Gastroesophageal sphincter (tissue), 4 donors: ENCODE data around the gene DUOXA1. TPM values are rescaled to one million over a fixed set of nuclear protein-coding genes. Genes with fewer than 3 reads are reported as not detected.

ENCODE experiments used
- ATAC-seq: fragments of 150-250 bp; one replicate; pipeline ENCODE4 v1.9.1; 2016; ENCODE audit warnings: mild to moderate bottlenecking, moderate library complexity
- H3K27ac ChIP-seq, 4 donors: fragments of 200-600 bp; sonication (generic) in 3 of 4; 1 replicate in 3 of 4; 2 replicates in 1 of 4; pipeline ENCODE4 v1.5.1; 2016 to 2019
- H3K27me3 ChIP-seq: fragments of 200-600 bp; sonication (generic); one replicate; pipeline ENCODE4 v1.5.1; 2019
- H3K36me3 ChIP-seq, 2 donors: fragments of 200-600 bp; sonication (generic); one replicate each; pipeline ENCODE4 v1.5.1; 2019; ENCODE audit warnings: control low read depth in 1 of 2
- H3K4me1 ChIP-seq, 3 donors: fragments of 200-600 bp; sonication (generic); 1 replicate in 2 of 3; 2 replicates in 1 of 3; pipeline ENCODE4 v1.5.1; 2016 to 2019; ENCODE audit warnings: control low read depth in 2 of 3
- H3K4me3 ChIP-seq, 2 donors: fragments of 200-600 bp; sonication (generic); one replicate each; pipeline ENCODE4 v1.5.1; 2019; ENCODE audit warnings: mild to moderate bottlenecking in 1 of 2, moderate library complexity in 1 of 2
- H3K9me3 ChIP-seq, 3 donors: fragments of 200-600 bp; sonication (generic); one replicate each; pipeline ENCODE4 v1.5.1; 2017 to 2019; ENCODE audit warnings: control low read depth in 2 of 3
- EP300 ChIP-seq: sonication (generic); formaldehyde crosslinking; IDR thresholded peaks from one replicate; pipeline ENCODE4 v1.6.1; 2017; ENCODE audit warnings: antibody characterized with exemption, mild to moderate bottlenecking
- POLR2A ChIP-seq, 2 donors: fragments of 450-650 bp; IDR thresholded peaks; one replicate each; pipeline ENCODE4 v1.6.1; 2017; ENCODE audit warnings: antibody characterized with exemption in 2 of 2, mild to moderate bottlenecking in 2 of 2, moderate library complexity in 1 of 2
- POLR2AphosphoS5 ChIP-seq: sonication (generic); formaldehyde crosslinking; IDR thresholded peaks from one replicate; pipeline ENCODE4 v1.6.1; 2017; ENCODE audit warnings: antibody characterized with exemption
- WGBS, 2 donors: methylation state at CpG; one replicate each; pipeline ENCODE4 v1.1.5; 2018; ENCODE audit warnings: low coverage in 1 of 2; 5-methylcytosine and 5-hydroxymethylcytosine counted together
- total RNA-seq, 4 donors: library from RNA; depleted of rRNA; stranded (reverse); fragments of >200 nt; gene quantifications; one replicate each; pipeline ENCODE4 v1.1.0, GENCODE V29; 2016
- TF ChIP-seq, protein P1 (sequence below), 4 experiments: fragments of 200-600 bp in 2 of 4; fragments of 450-650 bp in 2 of 4; sonication (generic) in 1 of 4; IDR thresholded peaks; one replicate each; pipeline ENCODE4 v1.5.1; 2017 to 2019; ENCODE audit warnings: antibody characterized with exemption in 4 of 4, mild to moderate bottlenecking in 2 of 4, moderate library complexity in 2 of 4

Gene DUOXA1
- total RNA-seq, 4 donors from 2014 or later: 0.67 to 1.7 (median 1.7) TPM; not detected in 1

DNA sequence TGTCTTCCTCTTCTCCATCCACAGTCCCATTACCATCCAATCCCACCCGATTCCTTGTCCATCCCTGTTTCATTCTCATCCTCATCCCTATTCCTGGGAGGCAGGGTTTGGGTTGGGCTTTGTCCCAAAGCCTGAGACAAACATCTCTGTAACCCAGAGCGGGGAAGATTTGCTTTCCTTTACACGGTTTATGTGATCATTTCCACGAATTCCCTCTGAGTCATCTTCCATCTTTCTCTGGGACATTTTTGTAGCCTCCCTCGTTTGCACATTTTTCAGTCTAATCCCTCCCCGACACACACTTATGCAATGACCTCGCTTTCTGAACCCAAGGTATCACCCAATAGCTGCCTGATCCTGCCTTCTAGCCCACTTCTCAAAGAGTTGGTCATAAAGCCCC, 38.5 kb downstream of the DUOXA1 start:
- Histone ChIP-seq H3K27me3 (peaks cover 28% of the 10 kb centered on the region), H3K9me3 (no peaks in the 10 kb centered on the region), H3K4me3 (no peak overlapping the region), H3K36me3 (no peaks in the 10 kb centered on the region), H3K27ac (no peak overlapping the region), H3K4me1 (no peaks in the 10 kb centered on the region)
- 20 to 42% methylated on average over 2 to 6 of the region's 7 CpGs for WGBS, 2 donors
- peak; percentile 20 for ATAC-seq
- no peak for TF ChIP-seq EP300
- TF ChIP-seq, protein P1, sequence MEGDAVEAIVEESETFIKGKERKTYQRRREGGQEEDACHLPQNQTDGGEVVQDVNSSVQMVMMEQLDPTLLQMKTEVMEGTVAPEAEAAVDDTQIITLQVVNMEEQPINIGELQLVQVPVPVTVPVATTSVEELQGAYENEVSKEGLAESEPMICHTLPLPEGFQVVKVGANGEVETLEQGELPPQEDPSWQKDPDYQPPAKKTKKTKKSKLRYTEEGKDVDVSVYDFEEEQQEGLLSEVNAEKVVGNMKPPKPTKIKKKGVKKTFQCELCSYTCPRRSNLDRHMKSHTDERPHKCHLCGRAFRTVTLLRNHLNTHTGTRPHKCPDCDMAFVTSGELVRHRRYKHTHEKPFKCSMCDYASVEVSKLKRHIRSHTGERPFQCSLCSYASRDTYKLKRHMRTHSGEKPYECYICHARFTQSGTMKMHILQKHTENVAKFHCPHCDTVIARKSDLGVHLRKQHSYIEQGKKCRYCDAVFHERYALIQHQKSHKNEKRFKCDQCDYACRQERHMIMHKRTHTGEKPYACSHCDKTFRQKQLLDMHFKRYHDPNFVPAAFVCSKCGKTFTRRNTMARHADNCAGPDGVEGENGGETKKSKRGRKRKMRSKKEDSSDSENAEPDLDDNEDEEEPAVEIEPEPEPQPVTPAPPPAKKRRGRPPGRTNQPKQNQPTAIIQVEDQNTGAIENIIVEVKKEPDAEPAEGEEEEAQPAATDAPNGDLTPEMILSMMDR (IDR thresholded peaks at IDR 0.05): no peak
- no peak for TF ChIP-seq POLR2AphosphoS5
- no peak for TF ChIP-seq POLR2A (IDR thresholded peaks at IDR 0.05)

DNA sequence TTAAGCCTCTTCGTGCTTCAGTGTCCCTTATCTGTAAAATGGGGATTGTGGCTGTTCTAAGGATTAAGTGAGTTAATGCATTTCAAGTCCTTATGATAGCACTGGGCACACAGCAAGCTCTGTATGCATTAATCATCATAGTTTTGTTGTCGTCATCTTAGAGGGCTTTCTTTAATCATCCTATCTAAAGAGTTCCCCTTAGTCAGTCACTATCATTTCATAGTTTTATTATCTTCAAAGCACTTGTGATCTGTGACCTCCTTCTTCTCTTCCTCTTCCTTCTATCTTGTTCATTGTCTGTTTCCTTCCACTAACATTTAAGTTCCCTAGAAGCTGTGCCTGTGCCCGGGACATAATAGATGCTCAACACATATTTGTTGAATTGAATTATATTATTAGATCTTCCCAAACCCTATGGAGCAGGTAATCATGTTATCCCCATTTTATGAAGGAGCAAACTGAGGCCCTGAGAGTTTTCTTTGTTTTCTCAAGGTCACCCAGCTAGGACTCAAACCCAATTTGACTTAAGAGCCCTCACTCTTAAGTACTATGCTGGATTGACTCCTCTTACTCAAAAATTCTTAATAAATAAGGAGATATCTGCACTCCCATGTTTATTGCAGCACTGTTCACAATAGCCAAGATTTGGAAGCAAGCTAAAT, 39.8 kb downstream of the DUOXA1 start:
- 19 to 74% methylated on average over 3 of the region's 3 CpGs for WGBS, 2 donors
- no peak overlapping the region for H3K27ac ChIP-seq
- no peak for ATAC-seq
- H3K4me1 ChIP-seq: no peaks in the 10 kb centered on the region
- H3K27me3 ChIP-seq: peaks cover 28% of the 10 kb centered on the region
- TF ChIP-seq EP300 (no peak), POLR2A (IDR thresholded peaks at IDR 0.05) (no peak), POLR2AphosphoS5 (no peak)
- TF ChIP-seq, protein P1 (IDR thresholded peaks at IDR 0.05): no peak
- H3K36me3 ChIP-seq: no peaks in the 10 kb centered on the region
- H3K9me3 ChIP-seq: no peaks in the 10 kb centered on the region
- no peak overlapping the region for H3K4me3 ChIP-seq

- Histone ChIP-seq H3K36me3 (no peaks in the 10 kb centered on the region), H3K4me3 (no peak overlapping the region), H3K27me3 (peaks cover 28% of the 10 kb centered on the region), H3K9me3 (no peaks in the 10 kb centered on the region), H3K27ac (no peak overlapping the region), H3K4me1 (no peaks in the 10 kb centered on the region)
- WGBS, 2 donors: 61 to 81% methylated on average over 3 to 9 of the region's 10 CpGs
- TF ChIP-seq POLR2A (IDR thresholded peaks at IDR 0.05) (no peak), POLR2AphosphoS5 (no peak), EP300 (no peak)
- TF ChIP-seq, protein P1 (IDR thresholded peaks at IDR 0.05): no peak
- ATAC-seq: no peak
Observed at GRCh38 chr15:45088801-45089711, 40.6 kb downstream of the DUOXA1 start.

DNA sequence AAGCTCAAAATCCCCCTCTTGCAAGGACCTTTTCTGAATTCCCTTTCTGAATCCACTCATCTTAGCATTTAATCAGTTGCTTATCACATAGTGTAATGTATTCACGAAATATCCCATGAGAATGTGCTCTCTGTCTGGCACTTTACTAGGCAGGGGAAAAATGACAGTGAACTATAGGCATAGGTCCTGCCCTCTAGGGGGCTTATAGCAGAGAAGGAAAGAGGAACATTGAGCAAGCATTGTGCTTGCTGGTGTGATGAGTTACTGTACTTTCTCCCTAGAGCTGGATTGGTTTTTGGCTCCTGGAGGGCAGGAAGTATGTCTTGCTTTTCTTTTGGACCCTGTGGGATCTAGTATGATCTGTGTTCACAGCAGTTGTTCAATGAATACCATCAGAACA, 42.2 kb downstream of the DUOXA1 start:
- no peak overlapping the region for H3K4me3 ChIP-seq
- ATAC-seq: no peak
- H3K4me1 ChIP-seq: no peaks in the 10 kb centered on the region
- WGBS, 2 donors: 38 to 80% methylated on average over 1 of the region's 1 CpG
- H3K27ac ChIP-seq: no peak overlapping the region
- H3K9me3 ChIP-seq: no peaks in the 10 kb centered on the region
- no peak for TF ChIP-seq EP300
- no peak for TF ChIP-seq POLR2A (IDR thresholded peaks at IDR 0.05)
- TF ChIP-seq POLR2AphosphoS5: no peak
- TF ChIP-seq, protein P1 (IDR thresholded peaks at IDR 0.05): no peak
- no peaks in the 10 kb centered on the region for H3K36me3 ChIP-seq
- peaks cover 34% of the 10 kb centered on the region for H3K27me3 ChIP-seq
